ENCODE measurements around the gene MTARC2.
"Not testable (repeated sequence)": the region's sequence is repeated elsewhere in the genome, so short reads cannot be mapped to it uniquely, and the experiment has no call there.

Gene MTARC2

DNA sequence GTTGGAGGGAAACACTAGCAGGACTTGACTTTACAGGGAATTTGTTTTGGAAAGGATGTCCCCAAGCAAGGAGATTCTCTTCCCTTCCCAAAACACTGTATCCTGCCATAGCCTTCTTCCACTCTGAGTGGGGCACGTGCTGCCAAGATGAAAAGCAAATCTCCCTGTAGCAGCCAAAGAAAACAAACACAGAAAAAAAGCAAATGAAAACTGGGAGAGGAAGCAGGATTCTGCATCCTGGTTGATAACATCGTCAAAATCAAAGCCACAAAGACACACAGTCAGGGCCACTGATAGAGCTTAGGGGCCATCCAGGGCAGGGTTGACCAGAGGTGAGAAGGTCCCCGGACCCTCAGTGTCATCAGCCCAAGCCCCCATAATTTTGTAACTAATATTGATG lies 16.0 kb upstream of the MTARC2 start:
- DNase-seq (ENCODE audit: low read depth, low spot score): no peak

- no peak for DNase-seq (ENCODE audit: low read depth, low spot score)
Observed at GRCh38 chr1:220732621-220733020, 15.5 kb upstream of the MTARC2 start.

DNA sequence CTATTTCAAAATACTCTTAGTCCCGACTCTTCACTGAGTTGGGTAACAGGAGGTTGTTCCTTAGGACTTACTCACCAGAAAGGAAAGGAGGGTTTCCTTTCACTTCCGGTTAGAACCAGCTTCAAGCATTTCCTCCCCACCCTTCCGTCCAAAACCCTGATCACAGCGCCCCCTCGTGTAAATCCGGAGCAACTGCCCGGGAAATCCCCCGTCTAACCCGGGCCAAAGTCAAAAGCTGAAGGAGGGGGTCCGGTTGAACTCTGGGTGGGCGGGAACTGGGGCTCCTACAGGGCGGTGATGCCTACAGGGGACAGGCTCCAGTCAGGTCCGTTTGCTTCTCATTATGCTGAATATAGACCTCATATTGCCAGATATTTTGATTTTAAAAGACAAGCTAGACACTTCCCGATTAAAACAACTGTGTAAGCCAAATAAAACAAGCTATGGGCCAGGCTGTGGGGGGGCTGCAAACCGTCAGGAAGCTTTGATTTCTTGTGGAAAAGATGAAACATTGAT lies 15.0 kb upstream of the MTARC2 start:
- DNase-seq (ENCODE audit: low read depth, low spot score): no peak

- DNase-seq (ENCODE audit: low read depth, low spot score): no peak
Observed at GRCh38 chr1:220734571-220735326, 13.4 kb upstream of the MTARC2 start.

- not testable (repeated sequence) for DNase-seq (ENCODE audit: low read depth, low spot score)
Observed at GRCh38 chr1:220736283-220736682, 11.8 kb upstream of the MTARC2 start.

- DNase-seq (ENCODE audit: low read depth, low spot score): no peak
Observed at GRCh38 chr1:220741349-220741748, 6.8 kb upstream of the MTARC2 start.

DNA sequence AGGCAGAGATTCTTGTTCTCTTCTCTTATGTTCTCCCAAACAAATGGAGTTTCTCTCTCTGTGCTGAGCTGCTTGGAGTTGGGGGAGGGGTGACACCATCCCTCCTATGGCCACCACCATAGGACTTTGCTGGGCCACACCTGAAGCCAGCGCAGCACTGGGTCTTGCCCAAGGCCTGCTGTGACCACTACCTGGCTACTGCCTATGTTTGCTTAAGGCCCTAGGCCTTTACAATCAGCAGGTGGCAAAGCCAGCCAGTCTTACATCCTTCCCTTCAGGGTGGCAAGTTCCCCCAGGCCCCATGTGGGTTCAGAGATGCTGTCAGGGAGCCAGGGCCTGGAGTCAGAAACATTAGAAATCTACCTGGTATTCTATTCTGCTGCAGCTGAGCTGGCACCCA lies 6.3 kb upstream of the MTARC2 start:
- no peak for DNase-seq (ENCODE audit: low read depth, low spot score)

DNA sequence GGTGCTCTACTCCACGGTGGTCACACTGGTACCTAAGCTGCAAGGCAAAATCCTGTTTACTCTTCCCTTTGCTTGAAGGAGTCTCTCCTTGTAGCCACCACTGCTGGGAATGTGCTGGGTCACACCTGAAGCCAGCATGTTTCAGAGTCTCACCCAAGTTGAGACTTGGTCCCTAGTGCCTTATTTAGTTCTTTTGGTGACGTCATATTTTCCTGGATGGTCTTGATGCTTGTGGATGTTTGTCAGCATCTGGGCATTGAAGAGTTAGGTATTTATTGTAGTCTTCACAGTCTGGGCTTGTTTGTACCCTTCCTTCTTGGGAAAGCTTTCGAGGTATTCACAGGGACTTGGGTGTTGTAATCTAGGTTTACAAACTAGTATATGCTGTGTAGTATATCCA lies 5.6 kb upstream of the MTARC2 start:
- DNase-seq (ENCODE audit: low read depth, low spot score): no peak

GRCh38 chr1:220746851-220747250 lies 1.3 kb upstream of the MTARC2 start:
- no peak for DNase-seq (ENCODE audit: low read depth, low spot score)

GRCh38 chr1:220747437-220748088 lies 559 bp upstream of the MTARC2 start:
- no peak for DNase-seq (ENCODE audit: low read depth, low spot score)

DNA sequence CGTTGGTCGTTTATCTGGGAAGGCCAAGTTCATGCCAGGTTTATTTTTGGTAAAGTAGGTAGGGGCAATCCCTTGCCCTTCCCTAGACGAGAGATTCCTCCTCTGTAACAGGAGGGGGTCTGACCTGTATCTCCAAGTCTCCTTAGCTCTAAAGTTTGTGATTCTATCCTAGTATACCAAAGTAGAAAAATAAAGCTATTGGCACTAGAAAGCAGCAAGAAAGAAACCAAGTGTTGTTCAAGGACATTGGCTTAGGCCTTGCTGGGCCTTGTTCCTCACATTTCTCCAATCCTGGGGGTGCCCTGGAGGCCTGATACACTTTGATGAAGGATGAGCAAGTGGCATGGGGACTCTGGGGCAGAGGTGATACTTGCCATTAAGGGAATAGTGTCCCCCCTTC lies 814 bp downstream of the MTARC2 start:
- no peak for DNase-seq (ENCODE audit: low read depth, low spot score)

DNA sequence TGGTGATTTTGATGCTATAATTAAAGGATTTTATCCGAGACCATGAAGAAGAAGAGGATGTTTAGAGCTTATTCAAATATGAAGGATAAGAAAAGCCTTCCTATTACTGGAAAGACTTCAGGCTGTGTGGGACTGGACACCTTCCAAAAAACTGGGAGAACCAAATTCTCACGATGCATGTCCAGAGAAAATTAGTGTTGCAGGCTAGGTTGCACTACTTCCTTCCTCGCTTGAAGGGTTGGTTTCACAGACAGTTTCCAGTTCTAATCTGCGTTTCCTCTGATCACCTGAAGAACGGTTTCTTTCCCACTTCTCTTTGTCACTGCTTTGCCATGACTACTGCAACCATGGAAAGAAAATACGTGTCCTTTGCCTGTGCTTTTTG lies 2.0 kb downstream of the MTARC2 start:
- DNase-seq (ENCODE audit: low read depth, low spot score): no peak

DNA sequence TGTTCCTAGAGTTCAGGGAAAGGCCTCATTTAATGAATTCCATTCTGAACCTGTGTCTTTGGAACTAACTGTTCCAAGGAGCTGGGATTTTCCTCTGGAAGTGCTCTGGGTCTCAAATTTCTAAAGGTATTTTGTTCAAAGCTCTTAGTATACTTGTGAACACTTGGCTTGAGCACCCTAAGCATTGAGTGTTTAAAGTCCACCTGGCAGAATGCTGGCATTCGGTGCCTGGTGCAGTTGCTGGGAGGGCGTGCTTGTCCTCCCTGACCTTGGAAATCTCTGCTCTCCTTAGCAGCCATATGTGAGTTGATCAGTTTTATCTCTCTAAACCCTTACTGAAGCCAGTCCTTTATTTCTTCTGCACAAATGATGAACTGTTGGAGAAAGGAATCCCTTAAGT lies 3.0 kb downstream of the MTARC2 start:
- no peak for DNase-seq (ENCODE audit: low read depth, low spot score)

DNA sequence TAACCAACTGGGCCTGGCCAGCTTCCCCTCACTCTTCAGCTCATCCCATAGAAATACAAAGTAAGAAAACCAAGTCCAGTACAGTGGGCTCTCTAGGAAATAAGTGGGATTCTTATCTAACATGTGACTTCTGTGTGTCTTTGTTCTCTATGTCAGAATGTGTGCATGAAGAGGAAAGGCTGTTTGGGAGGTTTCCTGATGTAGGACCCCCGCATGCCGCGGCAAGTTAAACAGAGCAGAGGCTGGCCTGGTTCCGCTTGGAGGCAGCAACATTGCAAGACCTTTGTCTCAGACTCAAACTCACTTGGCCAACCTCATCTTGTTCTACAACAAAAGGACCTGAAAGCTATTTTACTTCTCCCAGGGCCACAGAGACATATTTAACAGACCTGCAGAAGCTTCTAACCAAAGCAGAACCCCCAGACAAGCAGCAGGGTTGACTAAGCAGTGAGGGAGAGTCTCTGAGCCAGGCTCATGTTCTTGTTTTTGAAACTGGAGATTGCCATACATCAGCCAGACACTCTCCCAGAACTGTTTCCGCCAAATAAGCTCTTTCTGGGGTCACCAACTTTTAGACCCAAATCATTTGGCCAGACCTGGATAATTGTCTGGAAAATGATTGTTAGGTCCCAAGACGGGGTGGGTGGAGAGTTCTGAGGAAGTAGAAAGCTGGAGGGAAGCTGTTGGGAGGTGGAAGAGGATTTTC lies 6.2 kb downstream of the MTARC2 start:
- no peak for DNase-seq (ENCODE audit: low read depth, low spot score)

- no peak for DNase-seq (ENCODE audit: low read depth, low spot score)
Observed at GRCh38 chr1:220754918-220755295, 6.8 kb downstream of the MTARC2 start.

DNA sequence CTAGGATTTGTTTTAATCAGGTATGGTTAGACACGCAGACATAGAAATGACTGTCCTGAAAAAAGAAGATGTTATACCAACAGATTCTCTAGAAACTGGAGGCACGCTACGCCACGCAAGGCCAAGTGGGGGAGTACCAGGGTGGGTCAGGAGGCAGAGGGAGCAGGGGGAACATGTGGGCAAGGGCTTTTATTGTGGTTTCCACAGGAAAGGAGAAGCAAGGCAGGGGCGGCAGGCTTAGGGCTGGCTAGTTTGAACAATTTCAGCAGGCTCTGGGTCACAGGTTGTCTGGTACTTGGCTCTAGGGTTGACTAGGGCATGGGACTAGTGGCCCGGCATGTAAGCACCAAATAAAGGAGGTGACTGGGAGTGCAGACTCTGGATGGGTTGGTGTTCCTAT lies 7.2 kb downstream of the MTARC2 start:
- DNase-seq (ENCODE audit: low read depth, low spot score): no peak

DNA sequence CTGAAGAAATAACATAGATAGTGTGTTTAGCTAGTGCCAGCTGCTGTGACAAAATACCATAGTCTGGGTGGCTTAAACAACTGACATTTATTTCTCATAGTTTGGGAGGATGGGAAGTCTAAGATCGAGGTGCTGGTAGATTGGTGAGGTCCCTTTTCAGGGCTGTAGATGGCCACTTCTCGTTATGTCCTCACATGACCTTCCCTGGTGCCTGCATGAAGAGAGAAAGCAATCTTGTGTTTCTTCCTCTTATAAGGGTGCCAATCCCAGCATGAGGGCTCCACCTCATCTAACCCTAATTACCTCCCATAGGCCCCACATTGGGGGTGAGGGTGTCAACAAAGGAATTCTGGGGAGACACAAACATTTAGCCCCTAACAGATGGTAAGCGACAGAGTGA lies 9.3 kb downstream of the MTARC2 start:
- no peak for DNase-seq (ENCODE audit: low read depth, low spot score)

GRCh38 chr1:220759147-220759546 lies 11.0 kb downstream of the MTARC2 start:
- DNase-seq (ENCODE audit: low read depth, low spot score): no peak

GRCh38 chr1:220761688-220762427 lies 13.7 kb downstream of the MTARC2 start:
- DNase-seq (ENCODE audit: low read depth, low spot score): no peak

- DNase-seq (ENCODE audit: low read depth, low spot score): no peak
Observed at GRCh38 chr1:220764757-220765156, 16.6 kb downstream of the MTARC2 start.

DNA sequence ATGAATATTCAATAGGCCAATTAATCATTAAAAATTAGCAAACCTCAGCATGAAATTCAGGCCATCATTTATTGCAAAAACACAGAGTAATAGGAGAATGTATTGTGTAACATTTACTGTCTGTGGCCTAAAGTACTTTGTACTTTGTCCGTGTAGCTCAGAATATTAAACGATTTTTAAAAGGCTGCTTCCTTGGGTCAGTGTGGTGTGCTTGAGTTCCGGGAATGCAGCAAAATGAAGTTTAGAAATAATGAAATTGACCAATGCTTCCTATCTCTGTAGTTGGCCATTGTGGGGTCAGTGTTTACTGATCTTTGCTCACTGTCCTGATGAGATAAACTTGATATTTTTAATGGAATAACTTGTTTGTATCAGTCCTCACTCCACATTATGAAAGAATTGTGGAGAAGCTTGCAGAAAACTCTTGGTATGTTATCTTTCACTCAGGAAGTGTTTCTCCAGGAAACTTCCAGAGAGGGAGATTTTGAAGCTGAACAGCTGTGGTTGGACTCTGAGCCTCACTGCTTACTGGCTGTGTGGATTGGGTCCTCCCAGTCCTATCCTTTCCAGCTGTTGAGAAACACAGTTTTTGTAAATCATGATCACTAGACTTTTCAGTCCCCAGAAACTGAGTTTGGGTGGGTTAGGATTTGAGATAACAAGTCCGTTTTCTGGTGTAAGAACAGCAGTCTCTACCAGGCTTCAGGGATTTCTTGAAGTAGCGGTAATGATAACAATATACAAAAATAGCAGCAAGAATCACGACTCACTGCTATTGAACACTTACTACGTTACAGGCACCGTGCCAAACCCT lies 19.4 kb downstream of the MTARC2 start:
- DNase-seq (ENCODE audit: low read depth, low spot score): no peak
